Smooth muscle cell of the brain vasculature (primary cell): ENCODE measurements around the gene ZMIZ1.

ENCODE experiments used
- DNase-seq: peaks from one replicate; pipeline ENCODE4 v3.0.0-alpha.2; 2012; ENCODE audit warnings: low read depth, low spot score

ZMIZ1 gene

DNA sequence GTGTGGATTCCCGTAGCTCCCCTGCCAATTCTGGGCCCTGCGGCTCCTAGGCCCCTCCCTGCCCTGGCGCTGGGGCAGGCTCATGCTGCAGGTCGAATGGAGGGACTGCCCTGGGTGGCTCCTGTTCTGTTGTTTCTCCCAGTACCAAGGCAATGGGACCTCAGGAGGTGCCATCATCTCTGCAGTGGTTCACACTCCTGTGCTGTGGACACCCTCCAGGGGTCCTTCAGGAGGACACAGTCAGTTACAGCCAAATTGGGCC, 138.3 kb downstream of the ZMIZ1 start:
- no peak for DNase-seq

DNA sequence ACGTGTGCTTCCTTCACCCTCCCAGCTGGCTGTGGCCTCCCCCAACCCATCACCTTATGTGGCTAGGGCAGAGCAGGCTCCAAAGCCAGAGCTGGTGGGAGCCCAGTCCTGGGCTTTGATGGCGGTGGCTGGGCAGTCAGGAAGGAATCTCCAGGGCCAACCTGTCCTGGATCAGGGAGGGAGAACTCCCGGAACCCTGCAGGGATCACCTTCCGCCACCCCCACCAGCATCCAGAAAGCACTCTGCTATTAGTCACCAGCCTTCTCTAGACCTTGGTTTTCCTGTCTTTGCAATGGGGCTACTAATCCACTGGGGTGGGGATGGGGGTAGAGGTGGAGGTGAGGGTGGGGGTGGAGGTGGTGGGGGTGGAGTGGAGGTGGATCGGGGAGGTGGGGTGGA, 139.0 kb downstream of the ZMIZ1 start:
- DNase-seq, result no peak

DNA sequence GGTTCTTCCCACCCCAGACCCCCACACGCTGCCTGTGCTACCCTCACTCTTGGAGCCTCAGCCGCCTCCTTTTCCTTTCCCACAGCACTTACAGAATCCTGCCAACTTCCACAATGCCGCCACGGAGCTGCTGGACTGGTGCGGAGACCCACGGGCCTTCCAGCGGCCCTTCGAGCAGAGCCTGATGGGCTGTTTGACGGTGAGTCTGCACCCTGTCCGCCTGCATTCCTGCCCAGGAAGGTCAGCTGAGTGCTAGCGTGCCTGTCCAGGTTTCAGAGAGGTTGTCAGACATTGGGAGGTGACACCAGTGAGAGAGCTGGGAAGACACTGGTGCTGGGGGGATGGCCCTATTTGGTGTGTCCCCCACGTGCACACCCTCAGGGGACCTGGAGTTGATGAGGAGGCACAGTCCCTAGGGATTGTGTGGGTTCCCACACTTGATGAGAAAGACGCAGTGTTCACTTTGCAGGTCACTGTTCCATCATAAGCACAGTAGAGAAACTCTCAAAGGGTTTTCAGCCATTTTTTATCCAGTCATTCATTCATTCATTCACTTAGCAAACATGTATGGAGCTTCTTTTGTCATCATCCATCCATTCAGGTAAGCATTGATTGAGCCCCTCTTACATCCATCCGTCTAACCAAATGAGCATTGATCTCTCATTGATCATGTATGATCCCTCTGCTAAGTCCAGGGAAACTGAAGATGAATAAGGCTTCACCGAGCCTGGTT, 139.7 kb downstream of the ZMIZ1 start:
- no peak for DNase-seq

DNA sequence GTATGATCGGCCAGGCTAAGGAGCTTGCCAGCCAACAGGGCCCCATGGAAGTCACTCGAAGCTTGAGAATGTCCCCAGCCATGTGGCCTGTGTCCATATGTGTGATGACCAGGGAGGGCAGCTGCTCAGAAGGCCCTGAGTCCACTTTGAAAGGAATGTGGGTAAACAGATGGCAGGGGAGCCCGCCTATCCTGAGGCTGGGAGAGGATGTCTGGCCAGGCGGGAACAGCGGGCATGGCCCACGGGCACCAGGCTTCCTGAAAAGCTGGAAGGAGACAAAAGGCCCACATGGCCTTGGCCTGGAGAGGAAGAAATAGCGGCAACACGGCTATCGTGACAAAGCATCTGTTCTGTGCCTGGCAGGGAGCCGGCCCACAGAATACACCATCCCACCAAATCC, 140.6 kb downstream of the ZMIZ1 start:
- no peak for DNase-seq

DNA sequence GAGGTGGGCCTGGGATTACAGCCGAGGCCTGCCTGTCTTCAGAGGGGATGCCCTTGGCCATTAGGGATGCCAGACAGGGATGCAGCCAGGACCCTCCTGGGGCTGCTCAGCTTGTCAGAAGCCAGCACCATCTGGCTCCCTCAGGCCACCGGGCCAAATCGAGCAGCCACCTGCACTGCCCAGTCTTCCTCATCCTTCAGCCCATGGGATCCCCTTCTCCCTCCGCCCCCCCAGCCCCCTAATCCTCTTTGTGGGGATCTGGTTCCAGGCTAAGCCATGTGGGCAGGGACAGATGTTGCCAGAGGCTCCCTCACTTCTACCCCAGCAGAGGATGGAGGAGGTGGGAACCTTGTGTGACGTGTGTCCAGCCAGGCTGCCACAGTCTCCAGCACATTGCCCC, 141.1 kb downstream of the ZMIZ1 start:
- no peak for DNase-seq

DNA sequence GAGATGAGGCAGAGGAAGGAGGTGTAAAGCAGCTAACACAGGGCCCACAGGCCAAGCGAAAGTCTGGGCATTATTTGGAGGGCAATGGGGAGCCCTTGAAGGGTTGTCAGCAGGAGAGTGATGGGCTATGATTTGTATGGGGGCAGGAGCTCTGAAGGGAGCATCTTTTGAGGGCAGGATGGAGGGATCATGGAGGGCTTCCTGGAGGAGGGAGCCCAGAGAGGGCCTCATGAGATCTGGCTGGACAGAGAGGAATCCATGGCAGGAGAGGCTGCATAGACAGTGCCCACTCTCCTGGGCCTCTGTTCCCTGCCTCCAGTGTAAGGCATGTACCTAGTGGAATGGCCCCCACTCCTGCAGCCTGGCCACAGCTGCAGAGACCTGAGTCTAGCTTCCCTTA, 141.9 kb downstream of the ZMIZ1 start:
- no peak for DNase-seq

DNA sequence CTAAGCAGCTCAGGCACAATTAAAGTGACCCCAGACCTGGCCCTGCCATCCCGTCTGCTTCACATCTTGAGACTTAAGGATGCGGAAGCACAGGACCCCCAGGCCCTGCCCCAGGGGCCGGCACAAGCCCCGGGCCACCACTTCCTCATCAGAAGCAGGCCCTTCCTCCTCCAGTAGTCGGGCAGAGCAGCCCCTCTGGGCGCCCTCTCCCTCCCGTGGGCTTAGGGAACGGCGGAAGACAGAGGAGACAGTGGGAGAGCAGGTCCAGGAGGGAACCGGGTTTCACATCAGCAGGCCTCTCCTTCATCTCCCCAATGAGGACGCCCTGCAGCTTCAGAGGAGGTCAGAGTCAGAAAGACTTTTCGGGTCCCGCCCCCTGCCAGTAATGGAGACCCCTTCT, 142.8 kb downstream of the ZMIZ1 start:
- DNase-seq, result no peak

DNA sequence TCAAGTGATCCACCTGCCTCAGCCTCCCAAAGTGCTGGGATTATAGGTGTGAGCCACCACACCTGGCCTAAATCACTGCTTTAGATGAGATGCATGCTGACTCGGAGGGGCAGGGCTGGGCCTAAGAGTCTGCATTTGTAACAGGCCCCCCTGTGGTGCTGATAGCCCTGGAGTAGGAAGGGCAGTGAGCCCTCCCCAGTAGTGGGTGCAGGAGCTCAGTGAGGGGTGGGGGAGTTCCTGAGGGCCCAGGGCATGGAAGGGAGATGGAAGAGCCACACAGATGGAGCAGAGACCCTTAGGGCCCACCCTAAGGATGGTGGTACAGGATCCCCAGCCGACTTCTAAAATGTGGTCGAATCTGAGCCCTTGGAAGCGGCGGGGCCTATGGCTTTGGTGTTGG, 146.8 kb downstream of the ZMIZ1 start:
- DNase-seq, result no peak

DNA sequence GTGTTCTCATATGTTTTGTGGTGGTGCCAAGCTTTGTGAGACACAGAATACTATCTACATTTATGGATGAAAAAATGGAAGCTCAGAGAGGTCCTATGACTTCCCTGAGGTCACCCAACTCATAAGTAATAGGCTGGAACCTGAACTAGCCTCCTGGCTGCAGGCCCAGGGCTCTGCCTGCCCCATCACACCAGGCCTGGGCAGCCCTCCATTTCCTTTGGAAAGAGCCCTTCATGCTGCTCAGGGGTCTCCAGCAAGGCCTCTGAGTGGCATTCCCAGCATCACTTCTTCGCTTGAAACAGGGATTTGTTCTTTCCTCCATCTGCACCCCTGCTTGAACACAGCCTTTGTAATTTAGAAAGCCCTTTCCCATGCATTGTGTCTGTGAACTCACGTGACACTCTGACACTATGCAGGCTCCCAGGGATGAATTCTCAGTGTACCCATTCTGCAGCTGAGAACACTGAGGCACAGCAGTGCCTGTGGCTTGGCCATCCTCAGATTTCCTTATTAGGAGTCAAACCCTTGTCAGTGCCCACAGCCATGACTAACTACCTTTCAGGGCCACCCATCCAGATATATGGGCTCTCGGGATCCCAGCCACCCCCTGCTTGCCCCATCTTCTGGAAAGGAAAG, 150.7 kb downstream of the ZMIZ1 start:
- DNase-seq, result no peak

DNA sequence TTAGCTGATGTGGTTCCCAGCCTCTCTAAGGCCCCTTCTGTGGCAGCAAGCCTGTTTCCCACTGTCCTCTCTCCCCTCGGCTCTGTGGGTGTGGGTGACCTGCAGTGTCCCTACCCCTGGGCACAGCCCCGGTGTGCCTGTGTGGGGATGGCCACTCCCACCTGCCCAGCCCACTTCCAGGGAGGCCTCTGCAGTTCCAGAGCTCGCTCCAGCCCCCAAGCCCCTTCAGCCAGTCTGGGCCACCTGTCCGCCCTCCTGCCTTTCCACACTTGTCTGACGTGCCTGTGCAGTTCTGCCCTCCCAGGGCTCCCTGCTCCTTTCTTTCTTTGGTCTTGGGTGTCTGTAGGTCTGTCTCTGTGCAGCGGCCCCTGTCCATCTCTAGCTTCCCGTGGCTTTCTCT, 151.5 kb downstream of the ZMIZ1 start:
- no peak for DNase-seq

DNA sequence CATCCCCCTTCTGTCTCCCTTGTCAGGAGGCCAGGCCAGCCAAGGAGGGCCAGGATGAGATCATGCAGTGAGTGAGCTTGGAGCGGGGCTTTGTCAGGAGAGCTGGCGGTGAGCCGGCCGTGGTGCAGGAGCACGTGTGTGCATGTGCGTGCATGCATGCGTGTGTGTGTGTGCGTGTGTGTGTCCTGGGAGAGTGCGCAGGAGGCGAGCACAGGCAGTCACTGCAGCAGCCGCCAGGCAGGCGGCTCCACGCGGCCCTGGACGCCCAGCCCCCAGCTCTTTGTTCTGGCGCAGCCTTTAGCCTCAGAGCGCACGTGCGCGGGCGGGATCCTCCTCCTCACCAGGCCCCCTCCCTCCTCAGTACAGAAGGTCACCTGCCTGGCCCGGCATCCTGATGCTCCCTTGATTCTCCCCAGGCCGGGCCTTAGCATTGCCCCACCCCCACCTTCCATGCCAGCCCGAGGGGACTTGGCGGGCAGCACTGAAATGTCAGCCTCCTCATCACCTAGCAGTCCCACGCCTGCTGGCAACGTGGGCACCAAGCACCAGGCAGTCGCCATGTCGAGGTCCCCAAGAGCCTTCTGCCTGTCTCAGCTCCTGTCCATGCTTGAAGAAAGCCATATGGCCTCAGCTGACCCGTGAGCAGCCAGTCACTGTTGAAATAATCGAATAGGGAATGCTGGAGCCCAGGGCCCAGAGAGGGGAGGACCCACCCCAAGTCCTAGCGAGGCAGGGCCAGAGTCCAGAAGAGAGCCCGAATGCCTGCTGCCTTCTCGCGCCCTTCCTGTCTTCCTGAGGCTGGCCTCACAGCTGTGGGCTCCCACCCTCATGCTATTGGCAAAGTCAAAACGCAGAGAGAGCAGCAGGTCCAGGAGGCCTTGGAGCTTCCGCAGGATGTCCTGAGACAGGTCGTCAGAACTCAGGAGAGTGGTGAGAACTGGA, 152.6 kb downstream of the ZMIZ1 start:
- no peak for DNase-seq

DNA sequence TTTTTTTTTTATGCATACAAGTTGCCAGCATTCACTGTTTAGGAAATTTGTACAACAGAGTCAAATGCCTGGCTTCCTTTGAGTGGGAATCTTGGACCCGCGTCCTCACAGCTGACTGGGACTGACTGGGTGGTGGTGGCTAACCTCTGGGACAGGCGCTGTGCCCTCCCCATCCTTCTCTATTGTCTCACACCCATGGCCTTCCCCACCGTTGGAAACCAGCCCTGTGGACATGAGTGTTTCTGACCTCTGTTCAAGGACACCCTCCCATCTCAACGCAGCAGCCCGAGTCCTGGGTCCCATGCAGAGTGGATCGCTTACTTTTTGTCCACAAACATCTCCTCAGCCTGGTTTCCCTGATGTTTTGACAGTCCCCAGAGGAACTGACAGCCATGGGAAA, 153.4 kb downstream of the ZMIZ1 start:
- no peak for DNase-seq

DNA sequence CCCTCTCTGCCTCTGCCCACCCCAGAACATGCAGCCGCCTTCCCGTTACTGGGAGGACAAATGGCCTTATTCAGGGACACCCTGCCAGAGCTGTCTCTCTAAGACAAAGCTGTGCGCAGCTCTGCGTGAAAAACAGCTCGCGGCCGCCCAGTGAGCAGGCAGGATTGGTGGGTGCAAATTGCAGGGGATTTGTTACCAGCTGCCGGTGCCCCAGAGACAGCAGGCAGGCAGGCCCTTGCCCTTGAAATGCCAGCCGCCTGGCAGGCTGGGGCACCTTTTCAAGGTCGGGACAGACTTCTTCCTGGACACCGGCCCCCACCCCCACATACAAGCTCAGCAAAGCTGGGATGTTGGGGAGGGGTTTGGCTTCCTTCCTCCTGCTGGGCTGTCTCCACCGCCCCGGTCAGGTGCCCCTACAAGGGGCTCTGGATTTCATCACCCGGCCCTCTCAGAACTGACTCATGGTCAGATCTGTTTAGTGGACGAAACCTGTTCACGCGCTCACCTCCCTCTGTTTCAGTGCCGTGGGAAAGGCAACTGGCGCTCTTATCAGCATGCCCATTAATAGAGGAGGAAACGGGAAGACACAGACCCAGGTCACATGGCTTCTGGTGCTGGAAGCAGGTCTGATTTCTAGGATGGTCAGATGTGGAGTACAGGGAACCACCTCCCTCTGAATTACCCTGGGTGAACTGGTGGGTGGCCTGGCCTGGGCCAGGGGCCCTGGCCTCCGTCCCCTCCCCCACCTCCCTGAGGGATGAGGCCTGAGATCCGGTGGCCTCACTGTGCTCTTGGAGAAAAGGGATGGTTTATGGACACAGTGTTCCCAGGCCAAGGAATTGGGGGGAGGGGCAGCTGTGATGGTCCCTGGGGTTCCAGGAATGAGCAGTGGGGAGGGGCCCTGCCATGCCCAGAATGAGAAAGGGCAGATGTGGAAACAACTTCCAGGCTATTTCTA, 154.6 kb downstream of the ZMIZ1 start:
- DNase-seq, result no peak

DNA sequence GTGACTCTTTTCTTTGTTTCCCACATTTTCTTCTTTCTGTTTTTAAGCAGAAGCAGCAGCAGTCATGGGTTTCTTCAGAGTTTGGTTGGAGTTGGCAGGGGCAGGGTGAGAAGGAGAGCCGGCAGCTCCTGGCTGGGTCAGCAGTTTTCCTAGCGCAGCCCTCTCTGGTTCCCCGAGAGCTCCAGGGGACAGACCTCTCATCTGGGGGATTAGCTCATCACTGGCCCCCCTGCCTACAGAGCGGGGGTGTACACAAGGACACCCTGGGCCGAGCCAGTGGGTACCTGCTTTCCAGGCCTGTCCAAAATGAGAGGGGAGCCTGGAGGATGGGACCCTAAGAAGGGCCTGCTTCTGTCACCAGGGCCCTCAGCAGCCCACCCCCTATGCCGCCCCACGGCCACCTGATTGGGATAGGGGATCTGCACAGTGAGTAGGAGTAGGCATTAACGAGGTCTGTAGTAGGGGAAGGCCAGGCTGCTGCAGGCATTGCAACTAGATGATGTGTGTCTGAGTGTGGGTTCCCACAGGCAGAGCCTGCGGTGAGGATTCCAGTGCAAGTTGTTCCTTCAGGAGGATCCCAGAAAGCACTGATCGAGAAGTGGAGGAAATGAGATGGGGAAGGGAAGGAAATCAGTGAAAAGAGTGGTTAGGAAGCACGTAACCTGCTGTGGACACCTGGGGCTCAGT, 155.6 kb downstream of the ZMIZ1 start:
- DNase-seq, result no peak

DNA sequence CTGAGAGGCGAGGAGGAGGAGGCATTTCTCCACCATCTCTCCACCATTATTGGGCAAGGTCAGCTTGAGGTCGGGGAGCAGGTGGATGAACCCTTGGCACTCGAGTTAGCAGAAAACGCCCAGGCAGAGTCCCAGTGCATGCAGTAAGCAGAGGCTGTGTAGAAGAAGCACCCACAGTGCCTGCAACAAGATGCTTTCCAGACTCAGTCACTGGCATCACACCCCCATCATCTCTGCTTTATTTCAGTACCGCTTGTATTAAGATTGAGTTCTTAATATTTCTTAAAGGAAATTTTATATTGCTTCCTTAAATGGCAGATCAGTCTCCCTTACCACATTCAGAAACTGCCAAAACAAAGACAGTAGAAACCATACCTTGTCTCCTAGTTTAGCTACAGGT, 156.2 kb downstream of the ZMIZ1 start:
- DNase-seq, result no peak

DNA sequence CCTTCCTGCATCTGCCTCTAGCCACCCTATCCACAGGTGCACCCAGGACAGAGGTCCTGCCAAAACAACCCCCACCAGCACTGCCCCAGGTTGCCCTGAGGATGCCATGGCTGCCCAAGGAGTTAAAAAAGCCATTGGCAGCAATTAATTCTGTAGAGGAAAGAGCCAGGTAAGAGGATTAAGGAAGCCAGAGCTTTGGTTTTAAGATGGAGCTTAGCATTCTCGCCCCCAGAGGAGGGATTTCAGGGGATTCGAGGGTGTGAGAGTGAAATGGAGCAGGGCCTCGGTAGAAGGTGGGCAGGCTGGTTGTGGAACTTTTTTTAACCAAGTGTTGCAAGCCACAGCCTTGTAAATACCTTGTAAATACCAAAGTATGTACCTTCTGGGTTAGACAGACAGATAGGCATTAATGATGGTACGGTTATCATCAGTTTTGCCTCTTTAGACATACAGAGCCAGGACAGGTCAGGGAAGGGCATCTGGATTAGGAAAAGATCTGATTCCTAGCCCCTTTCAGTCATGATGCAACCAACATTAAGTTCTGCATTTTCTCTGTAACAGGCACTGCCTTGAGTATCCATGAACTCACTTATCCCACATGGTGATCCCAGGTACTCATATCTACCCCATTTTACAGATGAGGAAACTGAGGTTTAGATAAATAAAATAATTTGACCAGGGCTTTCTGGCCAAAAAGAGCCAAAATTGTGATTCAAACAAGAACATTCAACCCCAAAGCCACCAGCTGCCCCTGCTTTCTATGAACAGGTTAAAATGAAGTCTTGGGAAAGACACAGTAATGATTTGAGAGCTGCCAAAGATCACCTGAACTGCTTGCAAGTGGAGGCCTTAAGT, 157.9 kb downstream of the ZMIZ1 start:
- no peak for DNase-seq

DNA sequence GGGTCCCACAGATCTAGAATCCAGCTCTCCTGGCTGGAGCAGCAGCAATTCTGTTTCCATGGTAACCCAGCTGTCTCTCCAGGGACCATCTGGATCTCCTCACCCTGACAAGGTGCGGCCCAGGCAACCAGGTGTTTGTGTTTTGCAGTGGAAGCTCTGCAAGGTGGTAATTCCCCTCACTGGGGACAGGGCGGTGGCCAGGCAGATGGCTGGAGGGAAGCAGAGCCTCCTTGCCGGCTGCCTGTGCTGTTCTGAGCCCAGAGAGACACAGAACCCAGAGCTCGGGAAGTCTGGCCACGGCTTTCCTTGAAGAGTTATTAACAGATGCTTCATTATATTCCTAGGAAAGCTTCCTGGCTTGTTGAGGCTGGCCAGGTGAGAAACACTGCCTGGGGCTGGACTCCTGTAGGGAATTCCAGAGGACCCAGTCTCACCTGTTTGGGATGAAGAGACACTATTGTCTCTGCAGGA, 160.3 kb downstream of the ZMIZ1 start:
- DNase-seq, result no peak

DNA sequence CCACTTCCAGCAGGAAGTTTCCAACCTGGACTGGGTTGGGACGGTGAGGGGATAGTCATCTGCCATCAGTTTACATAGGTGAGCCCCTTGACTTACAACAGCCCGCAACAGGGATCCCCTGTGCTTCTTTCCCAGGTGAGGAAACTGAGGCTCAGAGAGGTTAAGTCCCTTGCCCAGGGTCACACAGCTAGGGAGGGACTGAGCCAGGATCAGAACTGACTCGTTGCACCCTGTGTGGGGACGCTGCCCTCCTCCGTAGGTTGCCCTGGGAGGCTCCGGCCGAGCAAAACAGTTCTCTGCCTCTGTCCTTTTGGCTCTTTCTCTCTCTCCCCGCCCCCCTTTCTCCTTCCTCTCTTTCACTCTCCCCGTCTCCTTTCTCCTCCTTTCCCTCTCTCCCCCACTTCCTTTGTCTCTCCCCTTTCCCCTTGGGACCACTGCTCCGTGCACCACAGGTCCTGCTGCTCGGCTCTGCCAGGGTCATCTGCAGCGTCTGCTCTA, 161.1 kb downstream of the ZMIZ1 start:
- no peak for DNase-seq

DNA sequence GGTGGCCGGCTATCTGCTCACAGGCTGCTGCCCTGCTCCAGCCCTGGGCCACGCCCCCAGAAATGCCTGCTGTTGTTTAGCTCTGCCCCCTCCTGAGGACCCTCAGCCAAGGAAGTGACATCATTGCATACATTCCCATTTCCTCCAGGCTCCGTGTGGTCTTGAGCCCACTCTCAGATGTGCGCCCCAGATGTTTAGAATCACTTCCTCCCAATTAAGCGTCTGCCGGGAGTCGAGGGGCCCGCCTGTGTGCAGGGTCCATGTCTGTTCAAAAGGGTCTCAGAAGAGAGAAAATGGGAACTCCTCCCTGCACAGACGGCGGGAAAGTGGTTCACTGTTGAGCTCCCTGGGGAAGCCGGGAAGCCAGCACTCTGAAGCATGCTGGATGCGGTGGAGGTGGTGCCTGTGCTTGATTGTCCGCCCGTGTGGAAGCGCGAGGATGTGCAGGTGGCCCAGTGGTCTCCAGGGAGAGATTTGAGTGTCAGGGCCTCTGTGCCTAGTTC, 161.6 kb downstream of the ZMIZ1 start:
- DNase-seq, result no peak

DNA sequence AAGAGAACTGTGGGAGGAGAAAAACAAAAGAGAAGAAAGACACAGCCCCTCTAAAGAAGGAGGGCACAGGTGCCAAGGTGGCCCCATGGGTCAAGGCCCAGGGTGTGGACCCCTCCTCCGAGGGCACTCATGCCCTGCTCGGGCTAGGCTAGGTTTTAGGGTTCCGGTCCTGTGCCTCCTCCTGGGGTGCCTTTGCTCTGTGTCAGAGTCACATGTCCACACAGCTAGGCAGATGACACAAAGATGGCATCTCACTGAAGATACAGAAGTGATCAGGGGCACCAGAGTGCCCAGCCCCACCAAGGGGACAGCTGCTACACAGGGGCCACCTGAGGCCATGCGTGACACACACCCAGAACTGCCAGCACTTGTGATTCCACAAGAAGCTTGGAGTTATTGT, 162.1 kb downstream of the ZMIZ1 start:
- no peak for DNase-seq
